Measurements from ENCODE around the gene ARID3A. TPM values are rescaled to one million over a fixed set of nuclear protein-coding genes. Genes with fewer than 3 reads are reported as not detected.
A peak's percentile ranks its signal among the peaks of the same experiment; 100 is the strongest.
"Not testable (repeated sequence)": the region's sequence is repeated elsewhere in the genome, so short reads cannot be mapped to it uniquely, and the experiment has no call there.

The ARID3A gene
- total RNA-seq, 1 donor from 2014 or later = 7.8 TPM

GRCh38 chr19:1018932-1019615 lies 93.2 kb downstream of the ARID3A start:
- no peak for DNase-seq (ENCODE audit: low spot score)
- intact Hi-C loops (cut with DNase I) = no loop called here

DNA sequence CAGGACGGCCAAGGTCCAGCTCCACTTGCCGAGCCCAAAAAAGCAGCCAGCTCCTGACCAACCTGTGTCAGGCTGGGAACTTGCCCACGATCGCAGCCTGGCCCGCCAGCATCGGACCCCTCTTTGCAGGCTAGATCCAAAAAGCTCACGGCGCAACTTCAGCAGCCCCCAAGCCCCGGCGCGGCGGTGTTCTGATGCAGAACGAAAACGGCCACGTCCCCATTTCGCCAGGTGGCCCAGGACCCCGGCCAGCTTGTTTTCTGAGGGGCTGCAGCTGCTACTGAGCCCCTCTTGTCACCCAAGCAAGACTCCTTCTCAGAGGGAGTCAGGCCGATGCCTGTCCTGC lies 93.8 kb downstream of the ARID3A start:
- no peak for DNase-seq (ENCODE audit: low spot score)

DNA sequence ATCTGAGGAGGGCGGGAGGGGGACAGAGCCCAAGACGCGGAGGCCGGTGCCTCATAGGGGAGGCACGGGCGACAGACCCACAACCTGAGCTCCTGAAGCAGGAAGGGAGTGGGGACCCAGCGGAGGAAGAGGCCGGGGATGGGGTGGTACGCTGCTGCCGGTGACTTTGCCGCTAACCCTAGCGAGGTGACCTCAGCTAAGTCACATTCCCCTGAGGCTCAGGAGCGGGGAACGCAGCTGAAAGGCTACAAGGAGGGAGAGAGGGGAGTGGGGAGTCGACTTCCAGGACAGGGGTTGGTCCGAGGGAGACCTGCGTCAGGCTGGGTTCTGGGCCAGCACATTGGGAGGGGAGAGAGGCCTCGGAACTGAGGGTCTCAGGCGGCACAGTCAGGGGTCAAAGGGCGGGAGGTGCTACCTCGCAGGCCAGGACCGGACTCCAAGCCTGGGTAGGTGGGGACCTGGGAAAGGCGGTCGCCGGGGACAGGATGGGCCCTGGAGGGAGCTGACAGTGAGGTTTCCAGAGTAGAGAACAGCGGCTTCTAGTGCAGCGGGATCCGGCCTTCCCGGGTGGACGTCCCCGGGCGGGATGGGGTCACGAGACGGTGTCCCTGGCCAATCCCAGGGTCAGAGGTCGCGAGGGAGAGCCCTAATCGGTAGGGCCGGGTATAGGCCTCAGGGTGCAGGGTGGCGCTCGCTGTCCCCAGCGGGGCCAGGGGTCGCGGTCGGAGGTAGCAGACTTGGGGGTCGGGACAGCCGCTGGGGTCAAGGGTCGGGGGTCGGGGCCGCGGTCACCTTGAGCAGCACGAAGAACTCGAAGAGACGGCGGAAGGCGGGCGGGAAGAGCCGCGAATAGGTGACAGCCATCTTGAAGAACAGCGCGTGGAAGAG lies 94.4 kb downstream of the ARID3A start:
- intact Hi-C loops (cut with DNase I) = loop anchor here (2.0 kb wide), 1 partner anchor 83 kb away; the partner anchor contains the start of gene GPX4
- no peak for DNase-seq (ENCODE audit: low spot score)

More for the DNA sequence above, 93.8 kb downstream of the ARID3A start:
- intact Hi-C loops (cut with DNase I) = no loop called here

DNA sequence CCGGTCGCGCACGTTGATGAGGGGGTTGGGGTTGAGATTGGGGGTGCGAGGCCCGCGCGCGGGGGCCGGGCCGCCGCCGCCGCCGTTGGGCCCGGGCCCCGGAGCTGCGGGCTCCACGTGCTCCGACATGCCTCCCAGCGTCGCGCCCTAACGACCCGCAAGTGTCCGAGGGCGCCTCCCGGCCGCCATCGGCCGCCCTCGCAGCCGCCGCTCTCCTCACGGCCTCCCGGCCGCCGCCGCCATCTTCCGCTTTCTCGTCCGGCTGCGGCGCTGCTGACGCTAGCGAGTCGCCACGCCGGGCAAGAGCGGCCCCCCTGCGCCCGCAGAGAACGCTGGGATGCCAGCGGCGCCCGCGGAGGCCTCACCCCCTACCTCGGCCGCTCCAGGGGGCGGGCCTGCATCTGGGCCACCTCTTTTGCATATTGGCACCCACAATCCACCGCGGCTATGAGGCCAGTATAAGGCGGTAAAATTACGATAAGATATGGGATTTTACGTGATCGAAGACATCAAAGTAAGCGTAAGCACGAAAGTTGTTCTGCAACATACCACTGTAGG lies 95.1 kb downstream of the ARID3A start, which contains the start of gene TMEM259:
Gene TMEM259 (minus strand): TSS at position 256 of the 558 bp plus-strand sequence. CDS start 127 bp downstream, at position 129.
- DNase-seq (ENCODE audit: low spot score) = peak; percentile 99
- intact Hi-C loops (cut with DNase I) = loop anchor here (2.0 kb wide), 1 partner anchor 82 kb away; the partner anchor contains the start of gene GPX4

DNA sequence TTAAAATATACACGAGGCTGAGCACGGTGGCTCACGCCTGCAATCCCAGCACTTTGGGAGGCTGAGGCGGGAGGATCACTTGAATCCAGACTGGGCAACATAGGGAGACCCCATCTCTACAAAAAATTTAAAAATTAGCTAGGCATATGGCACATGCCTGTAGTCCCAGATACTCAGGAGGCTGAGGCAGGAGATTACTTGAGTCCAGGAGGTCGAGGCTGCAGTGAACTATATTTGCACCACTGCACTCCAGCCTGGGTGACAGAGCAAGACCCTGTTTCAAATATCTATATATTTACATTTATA lies 98.0 kb downstream of the ARID3A start:
- intact Hi-C loops (cut with DNase I); DNase-seq (ENCODE audit: low spot score): not testable (repeated sequence)

DNA sequence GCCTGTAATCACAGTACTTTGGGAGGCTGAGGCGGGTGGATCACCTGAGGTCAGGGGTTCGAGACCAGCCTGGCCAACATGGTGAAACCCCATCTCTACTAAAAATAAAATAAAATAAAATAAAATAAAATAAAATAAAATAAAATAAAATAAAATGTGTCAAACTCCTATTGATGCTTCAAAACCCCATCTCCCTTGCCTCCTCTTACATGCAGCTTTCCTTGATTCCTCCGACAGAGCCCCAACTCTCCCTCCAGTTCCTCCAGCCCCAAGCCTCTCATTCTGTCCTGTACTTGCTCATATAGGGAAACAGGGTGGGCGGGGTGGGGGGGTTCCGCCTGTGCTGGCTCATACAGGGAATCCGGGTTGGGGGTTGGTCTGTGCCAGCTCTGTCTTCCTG lies 99.2 kb downstream of the ARID3A start:
- intact Hi-C loops (cut with DNase I); DNase-seq (ENCODE audit: low spot score): not testable (repeated sequence)

Other genes with a start within 250 kb of the ARID3A start
- gene FSTL3, start 249.6 kb upstream of the ARID3A start, total RNA-seq = 136 TPM
- not detected for gene PRSS57, start 230.6 kb upstream of the ARID3A start, total RNA-seq
- 18.9 TPM for gene PALM, start 217.1 kb upstream of the ARID3A start, total RNA-seq
- gene MISP, start 174.9 kb upstream of the ARID3A start, total RNA-seq = not detected
- gene PTBP1, start 128.6 kb upstream of the ARID3A start, total RNA-seq = 76.9 TPM
- not detected for gene PLPPR3, start 104.1 kb upstream of the ARID3A start, total RNA-seq
- 1.1 TPM for gene AZU1, start 98.2 kb upstream of the ARID3A start, total RNA-seq
- 0.62 TPM for gene PRTN3, start 85.0 kb upstream of the ARID3A start, total RNA-seq
- gene ELANE, start 73.7 kb upstream of the ARID3A start, total RNA-seq = 0.54 TPM
- gene CFD, start 66.4 kb upstream of the ARID3A start, total RNA-seq = 31.0 TPM
- 27.0 TPM for gene MED16, start 32.8 kb upstream of the ARID3A start, total RNA-seq
- gene RNU6-9, start 32.6 kb upstream of the ARID3A start, total RNA-seq = not detected
- 24.5 TPM for gene R3HDM4, start 12.8 kb upstream of the ARID3A start, total RNA-seq
- not detected for gene KISS1R, start 8.7 kb upstream of the ARID3A start, total RNA-seq
- gene WDR18, start 58.3 kb downstream of the ARID3A start, total RNA-seq = 17.6 TPM
- not detected for gene GRIN3B, start 74.4 kb downstream of the ARID3A start, total RNA-seq
- gene TMEM259, start 95.1 kb downstream of the ARID3A start, total RNA-seq = 125 TPM
- gene RNU6-2, start 95.5 kb downstream of the ARID3A start, total RNA-seq = not detected
- 44.8 TPM for gene CNN2, start 100.6 kb downstream of the ARID3A start, total RNA-seq
- gene ABCA7, start 114.1 kb downstream of the ARID3A start, total RNA-seq = 10.5 TPM
- gene ARHGAP45, start 141.1 kb downstream of the ARID3A start, total RNA-seq = 3.7 TPM
- gene POLR2E, start 169.3 kb downstream of the ARID3A start, total RNA-seq = 125 TPM
- 243 TPM for gene GPX4, start 178.0 kb downstream of the ARID3A start, total RNA-seq
- 37.3 TPM for gene SBNO2, start 248.2 kb downstream of the ARID3A start, total RNA-seq

Data from cardiac septum (tissue), 1 donor.